Fibroblast of pulmonary artery (primary cell): ENCODE results near the gene MRPL28.

Experiments
- DNase-seq: peaks from one replicate; pipeline ENCODE4 v3.0.0-alpha.2; 2010; ENCODE audit warnings: low read depth
- H3K4me3 ChIP-seq: replicated peaks from 2 replicates; pipeline ENCODE4 v1.5.1; 2011; ENCODE audit warnings: low read depth, mild to moderate bottlenecking, control low read depth, low read length, moderate library complexity
- CTCF ChIP-seq: IDR thresholded peaks from 2 replicates; pipeline ENCODE4 v1.5.1; 2011; ENCODE audit warnings: mild to moderate bottlenecking, control low read depth, low read length, inconsistent platforms; ENCODE audit errors: missing control alignments

The MRPL28 gene

GRCh38 chr16:398561-399339, 28.4 kb upstream of the MRPL28 start:
- no peak for TF ChIP-seq CTCF
- no peak overlapping the region for H3K4me3 ChIP-seq
- DNase-seq: no peak

GRCh38 chr16:397736-398332, 27.5 kb upstream of the MRPL28 start:
- H3K4me3 ChIP-seq: peak overlapping the region; percentile 65
- peak; percentile 36 for TF ChIP-seq CTCF
- DNase-seq: peak; percentile 61

- DNase-seq: peak; percentile 51
- H3K4me3 ChIP-seq: peak within 1 kb of the TSS; percentile 65
- no peak for TF ChIP-seq CTCF
Measured at GRCh38 chr16:397135-397661, 26.9 kb upstream of the MRPL28 start, which contains the start of gene NME4. TSS of gene NME4 (plus strand) at chr16:397199. CDS start at chr16:397223, 24 bp downstream.

GRCh38 chr16:396605-397004, 26.3 kb upstream of the MRPL28 start:
- TF ChIP-seq CTCF: no peak
- DNase-seq: peak; percentile 56
- H3K4me3 ChIP-seq: peak overlapping the region; percentile 65

- TF ChIP-seq CTCF: no peak
- peak overlapping the region; percentile 65 for H3K4me3 ChIP-seq
- DNase-seq: no peak
Measured at GRCh38 chr16:396199-396598, 25.9 kb upstream of the MRPL28 start.

GRCh38 chr16:392450-393030, 22.2 kb upstream of the MRPL28 start:
- DNase-seq: no peak
- H3K4me3 ChIP-seq: no peak overlapping the region
- no peak for TF ChIP-seq CTCF
